OCI-LY1 (cell line): Measurements from ENCODE around the gene SUSD1.

Source experiments
- CTCF ChIP-seq: fragments of 200-600 bp; sonication (generic), shearing (Covaris generic); IDR thresholded peaks from 2 replicates; pipeline ENCODE4 v1.5.1; 2017; ENCODE audit warnings: mild to moderate bottlenecking, antibody characterized with exemption, low read length, moderate library complexity, mixed read lengths
- EZH2 ChIP-seq: fragments of 200-600 bp; sonication (generic), shearing (Covaris generic); IDR thresholded peaks from 2 replicates; pipeline ENCODE4 v1.8.0; 2017; ENCODE audit warnings: borderline replicate concordance, mixed run types, mild to moderate bottlenecking, antibody characterized with exemption, low read length, moderate library complexity, mixed read lengths

DNA sequence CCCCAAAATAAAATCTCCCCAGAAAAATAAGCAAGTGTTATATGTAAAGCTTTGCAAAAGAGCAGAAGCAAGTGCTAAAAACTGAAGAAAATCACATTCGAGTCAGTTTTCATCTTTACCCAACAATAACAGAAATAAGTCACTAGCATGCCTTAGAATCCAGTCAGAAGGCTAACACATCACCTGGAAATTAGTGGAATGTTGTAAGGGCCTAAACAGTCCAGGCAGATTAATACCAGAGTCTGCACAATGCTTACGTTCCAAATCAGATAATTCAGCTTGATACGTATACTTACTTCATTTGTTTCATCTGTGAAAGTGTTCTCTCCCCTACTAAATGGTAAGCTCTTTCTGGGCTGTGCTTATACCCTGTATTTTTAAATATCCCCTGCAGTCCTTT is 42.7 kb downstream of the SUSD1 start:
- TF ChIP-seq EZH2 (no peak), CTCF (no peak)
